ENCODE measurements around the gene PLEKHO1.
"Not testable (repeated sequence)": the region's sequence is repeated elsewhere in the genome, so short reads cannot be mapped to it uniquely, and the experiment has no call there.

The PLEKHO1 gene

GRCh38 chr1:150173141-150173585, 23.4 kb downstream of the PLEKHO1 start:
- no peak for DNase-seq (ENCODE audit: low spot score)

- no peak for DNase-seq (ENCODE audit: low spot score)
These were observed 26.9 kb downstream of the PLEKHO1 start for GRCh38 chr1:150176593-150176992.

GRCh38 chr1:150178548-150178947, 28.8 kb downstream of the PLEKHO1 start:
- DNase-seq (ENCODE audit: low spot score), result no peak

GRCh38 chr1:150179867-150180266, 30.2 kb downstream of the PLEKHO1 start:
- no peak for DNase-seq (ENCODE audit: low spot score)

GRCh38 chr1:150180474-150180873, 30.8 kb downstream of the PLEKHO1 start:
- no peak for DNase-seq (ENCODE audit: low spot score)

GRCh38 chr1:150182247-150182646, 32.5 kb downstream of the PLEKHO1 start:
- DNase-seq (ENCODE audit: low spot score), result no peak

GRCh38 chr1:150183061-150183460, 33.3 kb downstream of the PLEKHO1 start:
- DNase-seq (ENCODE audit: low spot score), result no peak

GRCh38 chr1:150185481-150185880, 35.8 kb downstream of the PLEKHO1 start:
- no peak for DNase-seq (ENCODE audit: low spot score)

GRCh38 chr1:150186438-150186788, 36.7 kb downstream of the PLEKHO1 start:
- not testable (repeated sequence) for DNase-seq (ENCODE audit: low spot score)

GRCh38 chr1:150186789-150187559, 37.3 kb downstream of the PLEKHO1 start:
- peak; percentile 51 for DNase-seq (ENCODE audit: low spot score)

- no peak for DNase-seq (ENCODE audit: low spot score)
These were observed 37.8 kb downstream of the PLEKHO1 start for GRCh38 chr1:150187560-150187931.

- DNase-seq (ENCODE audit: low spot score), result no peak
These were observed 42.3 kb downstream of the PLEKHO1 start for GRCh38 chr1:150192012-150192411.

GRCh38 chr1:150194381-150195031, 44.8 kb downstream of the PLEKHO1 start:
- no peak for DNase-seq (ENCODE audit: low spot score)

GRCh38 chr1:150196417-150196816, 46.7 kb downstream of the PLEKHO1 start:
- no peak for DNase-seq (ENCODE audit: low spot score)

GRCh38 chr1:150207281-150207971, 57.7 kb downstream of the PLEKHO1 start:
- no peak for DNase-seq (ENCODE audit: low spot score)

GRCh38 chr1:150208460-150208859, 58.7 kb downstream of the PLEKHO1 start:
- not testable (repeated sequence) for DNase-seq (ENCODE audit: low spot score)
